ENCODE data around the gene CDYL2.

Gene CDYL2

GRCh38 chr16:80704751-80705505 is 99.5 kb downstream of the CDYL2 start:
- no peak for DNase-seq (ENCODE audit: low read depth)

GRCh38 chr16:80703131-80704071 is 101.0 kb downstream of the CDYL2 start:
- DNase-seq (ENCODE audit: low read depth), result no peak

DNA sequence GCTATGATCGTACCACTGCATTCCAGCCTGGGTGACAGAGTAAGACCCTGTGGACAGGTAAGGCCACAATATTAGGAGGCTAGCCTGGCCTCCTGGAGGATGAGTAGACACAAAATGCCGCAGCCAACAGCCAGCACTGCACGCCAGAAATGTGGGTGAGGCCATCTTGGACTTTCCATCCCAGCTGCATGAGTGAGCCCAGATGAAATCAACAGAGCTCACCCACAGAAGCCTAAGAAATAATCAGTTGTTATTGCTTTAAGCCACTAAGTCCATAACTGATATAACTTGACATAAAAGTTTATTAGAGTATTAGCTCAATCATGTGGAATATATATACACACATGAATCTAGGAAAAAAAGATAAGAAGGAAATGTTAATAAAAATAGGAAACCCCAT is 101.7 kb downstream of the CDYL2 start:
- no peak for DNase-seq (ENCODE audit: low read depth)

DNA sequence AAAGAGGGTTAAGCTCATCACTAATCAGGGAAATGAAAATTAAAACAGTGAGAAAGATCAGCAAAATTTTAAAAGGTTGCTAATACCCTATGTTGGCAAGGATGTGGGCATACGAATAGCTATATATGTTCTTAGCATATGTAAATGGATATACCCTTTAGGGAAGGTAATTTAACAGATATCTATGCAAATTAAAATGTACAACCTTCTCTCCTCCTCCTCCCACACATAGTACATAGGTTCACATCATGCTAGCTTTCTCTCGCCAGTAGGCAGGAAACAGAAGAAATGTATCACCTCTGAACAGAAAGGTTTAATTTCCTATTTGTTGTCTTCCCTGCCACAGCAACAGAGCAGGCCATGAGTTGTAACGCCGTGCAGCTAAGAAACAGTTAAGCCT is 103.8 kb downstream of the CDYL2 start:
- no peak for DNase-seq (ENCODE audit: low read depth)

- DNase-seq (ENCODE audit: low read depth), result no peak
These were observed 109.4 kb downstream of the CDYL2 start for GRCh38 chr16:80695020-80695419.

- no peak for DNase-seq (ENCODE audit: low read depth)
These were observed 110.8 kb downstream of the CDYL2 start for GRCh38 chr16:80693553-80693952.

GRCh38 chr16:80692270-80692669 is 112.1 kb downstream of the CDYL2 start:
- DNase-seq (ENCODE audit: low read depth), result no peak

DNA sequence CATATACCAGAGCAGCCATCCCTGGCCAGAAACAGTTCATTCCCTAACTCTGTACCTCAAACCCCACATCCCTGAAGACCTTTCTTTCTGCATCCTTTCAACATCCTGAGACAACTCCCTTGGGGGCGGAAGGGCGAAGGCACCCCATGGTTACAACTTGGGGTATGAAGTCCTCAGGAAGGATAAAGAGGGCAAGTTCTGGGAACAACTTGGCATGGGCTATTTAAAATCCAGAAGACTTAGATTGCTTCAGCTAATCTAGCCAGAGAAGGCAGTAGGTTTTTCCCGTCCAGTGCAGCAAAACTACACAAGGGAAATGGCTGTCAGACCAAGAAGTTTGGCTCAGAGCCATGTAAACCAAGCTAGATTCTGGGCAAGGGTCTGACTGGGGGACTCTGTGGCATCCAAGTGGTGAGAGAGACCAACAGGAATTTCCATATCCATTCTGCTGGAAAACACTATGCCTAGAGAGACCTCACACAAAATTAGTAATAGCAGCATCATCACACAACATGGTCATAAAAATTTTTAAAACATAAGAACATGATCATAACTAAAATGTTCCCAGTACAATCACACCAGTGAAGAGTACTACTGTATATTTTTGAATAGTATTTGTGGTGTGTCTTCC is 113.2 kb downstream of the CDYL2 start:
- DNase-seq (ENCODE audit: low read depth), result no peak

DNA sequence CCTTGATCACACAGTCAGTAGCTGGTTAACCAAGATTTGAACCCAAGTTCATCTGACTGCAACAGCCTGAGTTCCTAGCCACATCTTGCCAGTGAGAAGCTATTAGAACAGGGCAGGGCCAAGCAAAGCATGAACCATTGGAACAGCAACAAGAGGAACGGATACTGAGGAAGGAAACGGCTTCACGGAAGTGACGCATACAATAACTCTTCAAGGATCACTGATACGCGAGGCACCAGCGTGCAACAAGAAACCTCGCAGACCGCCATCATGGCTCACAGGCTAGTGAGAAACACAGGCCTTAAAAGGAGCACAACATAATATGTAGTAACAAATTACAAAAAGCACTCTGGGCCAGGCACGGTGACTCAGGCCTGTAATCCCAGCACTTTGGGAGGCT is 114.9 kb downstream of the CDYL2 start:
- DNase-seq (ENCODE audit: low read depth), result no peak

DNA sequence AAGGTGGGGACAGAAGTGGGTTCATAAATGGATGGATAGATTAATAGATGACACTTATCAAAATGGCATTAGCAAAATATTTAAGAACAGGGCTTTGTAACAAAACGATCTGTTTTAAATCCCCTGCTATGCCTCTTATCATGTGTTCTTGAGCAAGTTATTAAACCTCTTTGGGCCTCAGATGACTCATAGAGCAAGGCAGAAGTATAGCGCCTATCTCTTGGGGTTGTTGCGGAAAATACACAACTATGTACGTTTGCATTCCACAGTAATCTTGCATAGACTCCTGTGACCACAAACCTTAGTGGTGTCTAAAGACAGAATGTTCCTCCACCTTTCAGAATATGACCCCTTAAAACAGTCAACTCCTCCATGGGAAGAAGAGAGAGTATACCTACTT is 116.8 kb downstream of the CDYL2 start:
- no peak for DNase-seq (ENCODE audit: low read depth)

- DNase-seq (ENCODE audit: low read depth), result no peak
These were observed 119.5 kb downstream of the CDYL2 start for GRCh38 chr16:80684906-80685305.

DNA sequence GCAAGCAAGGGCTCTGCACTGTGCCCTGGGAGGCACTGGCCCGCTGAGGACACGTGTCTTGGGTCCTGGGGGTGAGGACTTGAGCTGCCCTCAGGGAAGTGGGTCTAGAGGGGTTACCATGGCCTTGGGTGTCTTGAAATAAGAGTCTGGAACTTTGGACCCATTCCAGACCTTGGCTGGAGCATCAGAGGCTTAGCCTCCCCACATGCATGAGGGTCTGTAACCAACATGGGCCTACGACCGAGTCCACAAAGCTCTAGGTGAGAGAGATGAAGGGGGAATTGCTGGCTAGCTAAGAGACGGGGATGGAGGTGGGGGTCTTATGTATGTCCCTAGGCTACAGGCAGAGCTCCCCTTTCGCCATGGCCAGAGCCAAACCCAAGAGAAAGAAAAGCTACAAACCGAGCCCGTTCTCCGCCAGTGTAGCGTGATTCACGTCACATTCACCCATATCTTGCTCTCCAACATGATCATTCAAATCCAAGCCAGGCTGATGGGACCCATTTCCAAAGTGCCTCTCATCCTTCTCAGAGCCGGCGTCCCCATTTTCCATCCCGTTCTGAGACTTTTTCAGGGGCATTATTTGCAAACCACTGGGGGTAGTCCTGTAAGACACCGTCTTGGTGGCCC is 120.1 kb downstream of the CDYL2 start:
- no peak for DNase-seq (ENCODE audit: low read depth)

GRCh38 chr16:80683646-80684045 is 120.8 kb downstream of the CDYL2 start:
- no peak for DNase-seq (ENCODE audit: low read depth)

- no peak for DNase-seq (ENCODE audit: low read depth)
These were observed 121.9 kb downstream of the CDYL2 start for GRCh38 chr16:80682421-80683070.

DNA sequence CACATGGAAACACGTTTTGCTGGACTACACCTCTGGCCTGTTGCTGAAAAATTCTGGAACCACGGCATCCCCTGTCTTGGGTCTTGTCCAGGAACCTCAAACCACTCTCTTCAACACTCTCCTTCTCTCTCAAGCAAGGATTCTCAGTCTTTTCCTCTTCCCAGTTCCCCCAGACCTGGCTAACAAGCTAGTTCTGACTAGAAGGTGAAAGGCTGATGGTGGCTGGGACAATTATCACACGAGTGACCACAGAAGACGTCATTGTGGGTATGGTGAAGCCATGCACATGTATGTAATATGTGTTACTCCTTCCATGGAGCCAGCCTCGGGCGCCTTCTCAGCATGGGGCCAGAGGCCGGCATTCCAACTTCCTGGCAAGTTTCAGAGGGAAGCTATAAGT is 123.0 kb downstream of the CDYL2 start:
- DNase-seq (ENCODE audit: low read depth), result no peak

GRCh38 chr16:80680839-80681238 is 123.6 kb downstream of the CDYL2 start:
- no peak for DNase-seq (ENCODE audit: low read depth)

GRCh38 chr16:80680046-80680445 is 124.4 kb downstream of the CDYL2 start:
- no peak for DNase-seq (ENCODE audit: low read depth)

GRCh38 chr16:80674884-80675283 is 129.5 kb downstream of the CDYL2 start:
- DNase-seq (ENCODE audit: low read depth), result no peak

GRCh38 chr16:80672379-80672778 is 132.0 kb downstream of the CDYL2 start:
- no peak for DNase-seq (ENCODE audit: low read depth)

- no peak for DNase-seq (ENCODE audit: low read depth)
These were observed 133.0 kb downstream of the CDYL2 start for GRCh38 chr16:80671281-80671849.

- no peak for DNase-seq (ENCODE audit: low read depth)
These were observed 134.1 kb downstream of the CDYL2 start for GRCh38 chr16:80670170-80670865.

Measured in T-helper 22 cell (primary cell).